T-helper 17 cell (primary cell): ENCODE measurements around the gene IL27RA. TPM values are rescaled to one million over a fixed set of nuclear protein-coding genes. Genes with fewer than 3 reads are reported as not detected.

Experiments
- ATAC-seq: fragments of 150-1000 bp; cut with Tn5 transposase; 2 replicates; pipeline ENCODE4 v1.10.0; 2021; ENCODE audit warnings: mild to moderate bottlenecking, moderate library complexity
- DNase-seq, 3 donors: peaks; one replicate each; pipeline versions ENCODE4 v3.0.0 to v3.0.0-alpha.2; 2020 to 2021
- H3K9me3 ChIP-seq: one replicate; pipeline ENCODE4 v1.7.0; 2013; ENCODE audit warnings: low read length, mild to moderate bottlenecking; ENCODE audit not compliant: control insufficient read depth, poor library complexity, severe bottlenecking
- H3K27ac Mint-ChIP-seq: one replicate; pipeline ENCODE4 v1.8.0; 2022; ENCODE audit warnings: mild to moderate bottlenecking, moderate library complexity, mixed read lengths
- H3K27me3 Mint-ChIP-seq: one replicate; pipeline ENCODE4 v1.8.0; 2022; ENCODE audit warnings: mixed read lengths
- H3K36me3 Mint-ChIP-seq: one replicate; pipeline ENCODE4 v1.8.0; 2022; ENCODE audit warnings: low read depth, mixed read lengths
- H3K4me1 Mint-ChIP-seq: one replicate; pipeline ENCODE4 v1.8.0; 2022; ENCODE audit warnings: mild to moderate bottlenecking, mixed read lengths
- H3K4me3 Mint-ChIP-seq: one replicate; pipeline ENCODE4 v1.8.0; 2022; ENCODE audit warnings: mild to moderate bottlenecking, moderate library complexity, mixed read lengths
- total RNA-seq, 4 donors: library from RNA in 2 of 4; stranded (reverse) in 2 of 4; gene quantifications; one replicate each; pipeline ENCODE4 v1.2.3 and lab custom pipeline; 2022 to 2026

Gene IL27RA
- total RNA-seq, 2 donors from 2014 or later: 39.6 to 51.6 TPM

DNA sequence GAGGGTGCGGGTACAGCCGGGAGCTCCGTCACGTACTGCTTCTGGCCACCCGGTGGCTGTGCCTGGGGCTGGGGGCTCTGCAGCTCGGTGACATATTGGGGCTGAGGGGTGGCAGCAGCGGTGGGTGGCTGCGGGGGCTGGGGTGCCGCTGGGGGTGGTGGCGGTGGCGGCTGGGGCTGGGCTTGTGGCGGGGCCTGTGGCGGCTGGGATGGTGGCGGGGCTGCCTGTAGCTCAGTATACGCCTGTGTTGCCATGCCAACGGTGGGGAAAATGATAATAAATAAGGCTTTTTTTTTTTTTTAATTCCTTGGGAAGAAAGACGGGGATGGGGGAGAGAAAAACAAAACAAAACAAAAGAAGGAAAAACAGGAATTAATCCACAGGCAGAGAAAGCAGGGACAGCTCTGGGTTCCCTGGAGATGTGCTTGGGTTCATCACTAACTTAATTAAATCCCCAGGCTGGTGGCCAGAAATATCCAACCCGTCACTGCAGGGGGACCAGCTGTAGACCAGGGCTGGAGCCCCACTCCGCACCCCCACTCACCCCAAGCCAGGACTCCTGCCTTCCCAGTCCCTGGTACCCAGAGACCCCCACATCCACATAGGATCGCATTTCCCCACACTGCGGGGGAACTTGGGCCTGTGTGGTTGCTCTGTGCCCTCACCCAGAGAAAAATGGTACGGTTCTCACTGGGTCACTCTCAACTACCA, 37.8 kb upstream of the IL27RA start:
- peaks cover 31% of the 10 kb centered on the region for H3K4me1 Mint-ChIP-seq
- H3K27ac Mint-ChIP-seq: no peak overlapping the region
- ATAC-seq: peak; percentile 23
- H3K27me3 Mint-ChIP-seq: no peaks in the 10 kb centered on the region
- peaks cover 8% of the 10 kb centered on the region for H3K36me3 Mint-ChIP-seq
- no peak overlapping the region for H3K4me3 Mint-ChIP-seq
- no peak for DNase-seq
- H3K9me3 ChIP-seq: no peaks in the 10 kb centered on the region

- H3K27ac Mint-ChIP-seq: no peak overlapping the region
- peaks cover 2% of the 10 kb centered on the region for H3K9me3 ChIP-seq
- no peak for ATAC-seq
- no peaks in the 10 kb centered on the region for H3K27me3 Mint-ChIP-seq
- H3K4me1 Mint-ChIP-seq: peaks cover 19% of the 10 kb centered on the region
- no peak overlapping the region for H3K4me3 Mint-ChIP-seq
- H3K36me3 Mint-ChIP-seq: peaks cover 6% of the 10 kb centered on the region
- no peak for DNase-seq
Observed at GRCh38 chr19:13995017-13995728, 36.4 kb upstream of the IL27RA start.

GRCh38 chr19:13995878-13996765, 35.4 kb upstream of the IL27RA start:
- peaks cover 2% of the 10 kb centered on the region for H3K9me3 ChIP-seq
- H3K27ac Mint-ChIP-seq: no peak overlapping the region
- peaks cover 3% of the 10 kb centered on the region for H3K36me3 Mint-ChIP-seq
- DNase-seq (no peak), ATAC-seq (no peak)
- H3K4me1 Mint-ChIP-seq: peaks cover 21% of the 10 kb centered on the region
- H3K4me3 Mint-ChIP-seq: no peak overlapping the region
- no peaks in the 10 kb centered on the region for H3K27me3 Mint-ChIP-seq

- Mint-ChIP-seq H3K36me3 (peaks cover 2% of the 10 kb centered on the region), H3K4me1 (peaks cover 18% of the 10 kb centered on the region), H3K27ac (peak overlapping the region; percentile 76), H3K4me3 (no peak overlapping the region), H3K27me3 (no peaks in the 10 kb centered on the region)
- H3K9me3 ChIP-seq: peaks cover 2% of the 10 kb centered on the region
- ATAC-seq (no peak), DNase-seq (no peak)
Observed at GRCh38 chr19:13996928-13997630, 34.5 kb upstream of the IL27RA start.

- ATAC-seq: no peak
- Mint-ChIP-seq H3K4me1 (peaks cover 20% of the 10 kb centered on the region), H3K36me3 (no peaks in the 10 kb centered on the region), H3K27ac (peak overlapping the region; percentile 76), H3K4me3 (no peak overlapping the region), H3K27me3 (no peaks in the 10 kb centered on the region)
- peaks cover 2% of the 10 kb centered on the region for H3K9me3 ChIP-seq
- no peak for DNase-seq
Observed at GRCh38 chr19:13997631-13997962, 34.0 kb upstream of the IL27RA start.

DNA sequence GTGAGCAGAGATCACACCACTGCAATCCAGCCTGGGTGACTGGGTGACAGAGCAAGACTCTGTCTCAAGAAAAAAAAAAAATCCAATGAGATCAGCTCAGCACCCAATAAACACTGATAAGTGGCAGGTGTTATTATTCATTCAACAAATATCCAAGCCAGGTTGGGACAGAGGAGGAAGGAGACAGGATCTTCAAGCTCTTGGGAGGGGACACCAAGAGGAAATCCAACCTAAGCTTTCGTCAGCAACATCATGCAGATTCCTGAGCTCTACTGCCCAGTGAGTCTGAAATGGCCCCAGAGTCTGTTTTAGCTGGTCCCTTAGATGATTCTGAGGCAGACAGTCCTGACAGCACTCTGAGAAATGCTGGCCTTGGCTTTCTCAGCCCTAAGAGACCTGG, 33.1 kb upstream of the IL27RA start:
- Mint-ChIP-seq H3K36me3 (no peaks in the 10 kb centered on the region), H3K27me3 (no peaks in the 10 kb centered on the region), H3K4me1 (peaks cover 26% of the 10 kb centered on the region), H3K4me3 (no peak overlapping the region), H3K27ac (peak overlapping the region; percentile 76)
- H3K9me3 ChIP-seq: peaks cover 2% of the 10 kb centered on the region
- DNase-seq (no peak), ATAC-seq (no peak)

- ATAC-seq (no peak), DNase-seq (no peak)
- Mint-ChIP-seq H3K27ac (no peak overlapping the region), H3K27me3 (no peaks in the 10 kb centered on the region), H3K4me1 (peaks cover 28% of the 10 kb centered on the region), H3K4me3 (no peak overlapping the region), H3K36me3 (no peaks in the 10 kb centered on the region)
- H3K9me3 ChIP-seq: peaks cover 2% of the 10 kb centered on the region
Observed at GRCh38 chr19:13999085-13999484, 32.5 kb upstream of the IL27RA start.

- Mint-ChIP-seq H3K4me3 (peak overlapping the region; percentile 15), H3K27me3 (no peaks in the 10 kb centered on the region), H3K36me3 (no peaks in the 10 kb centered on the region), H3K27ac (peak overlapping the region; percentile 95), H3K4me1 (peaks cover 34% of the 10 kb centered on the region)
- DNase-seq (no peak), ATAC-seq (no peak)
- H3K9me3 ChIP-seq: peaks cover 2% of the 10 kb centered on the region
Observed at GRCh38 chr19:14000691-14001375, 30.7 kb upstream of the IL27RA start.

DNA sequence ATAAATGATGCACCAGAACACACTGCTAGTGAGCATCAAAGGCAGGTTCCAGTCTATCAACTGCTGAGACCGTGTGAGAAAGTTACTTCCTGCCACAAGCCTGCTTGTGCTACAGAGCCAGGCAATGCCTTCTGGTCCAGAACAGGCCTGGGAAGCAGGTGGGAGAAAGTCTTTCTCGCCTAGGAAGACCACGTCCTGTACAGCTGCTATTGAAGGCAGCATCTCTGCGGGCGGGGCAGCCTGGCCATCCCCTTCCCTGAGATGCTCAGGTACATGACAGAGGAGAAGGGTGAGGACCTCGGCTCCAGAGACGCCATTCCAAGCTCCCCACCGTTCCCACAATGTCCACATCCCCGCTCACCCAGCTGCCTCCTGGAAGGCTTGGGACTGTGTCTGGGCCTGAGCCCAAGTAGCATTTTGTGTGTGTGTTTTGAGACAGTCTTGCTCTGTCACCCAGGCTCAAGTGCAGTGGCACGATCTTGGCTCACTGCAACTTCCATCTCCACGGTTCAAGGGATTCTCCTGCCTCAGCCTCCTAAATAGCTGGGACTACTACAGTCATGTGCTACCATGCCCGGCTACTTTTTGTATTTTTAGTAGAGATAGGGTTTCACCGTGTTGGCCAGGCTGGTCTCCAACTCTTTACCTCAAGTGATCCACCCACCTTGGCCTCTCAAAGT, 28.9 kb upstream of the IL27RA start:
- H3K4me1 Mint-ChIP-seq: peaks cover 41% of the 10 kb centered on the region
- H3K36me3 Mint-ChIP-seq: no peaks in the 10 kb centered on the region
- no peak for ATAC-seq

GRCh38 chr19:14003251-14004055, 28.1 kb upstream of the IL27RA start:
- H3K36me3 Mint-ChIP-seq: no peaks in the 10 kb centered on the region
- ATAC-seq (no peak), DNase-seq (no peak)
- peak overlapping the region; percentile 95 for H3K27ac Mint-ChIP-seq
- H3K4me3 Mint-ChIP-seq: peak overlapping the region; percentile 74
- peaks cover 44% of the 10 kb centered on the region for H3K4me1 Mint-ChIP-seq
- H3K27me3 Mint-ChIP-seq: no peaks in the 10 kb centered on the region
- peaks cover 2% of the 10 kb centered on the region for H3K9me3 ChIP-seq

More for the DNA sequence above, 28.9 kb upstream of the IL27RA start:
- H3K27ac Mint-ChIP-seq: peak overlapping the region; percentile 95
- peak overlapping the region; percentile 74 for H3K4me3 Mint-ChIP-seq
- DNase-seq: no peak
- no peaks in the 10 kb centered on the region for H3K27me3 Mint-ChIP-seq
- H3K9me3 ChIP-seq: peaks cover 2% of the 10 kb centered on the region

DNA sequence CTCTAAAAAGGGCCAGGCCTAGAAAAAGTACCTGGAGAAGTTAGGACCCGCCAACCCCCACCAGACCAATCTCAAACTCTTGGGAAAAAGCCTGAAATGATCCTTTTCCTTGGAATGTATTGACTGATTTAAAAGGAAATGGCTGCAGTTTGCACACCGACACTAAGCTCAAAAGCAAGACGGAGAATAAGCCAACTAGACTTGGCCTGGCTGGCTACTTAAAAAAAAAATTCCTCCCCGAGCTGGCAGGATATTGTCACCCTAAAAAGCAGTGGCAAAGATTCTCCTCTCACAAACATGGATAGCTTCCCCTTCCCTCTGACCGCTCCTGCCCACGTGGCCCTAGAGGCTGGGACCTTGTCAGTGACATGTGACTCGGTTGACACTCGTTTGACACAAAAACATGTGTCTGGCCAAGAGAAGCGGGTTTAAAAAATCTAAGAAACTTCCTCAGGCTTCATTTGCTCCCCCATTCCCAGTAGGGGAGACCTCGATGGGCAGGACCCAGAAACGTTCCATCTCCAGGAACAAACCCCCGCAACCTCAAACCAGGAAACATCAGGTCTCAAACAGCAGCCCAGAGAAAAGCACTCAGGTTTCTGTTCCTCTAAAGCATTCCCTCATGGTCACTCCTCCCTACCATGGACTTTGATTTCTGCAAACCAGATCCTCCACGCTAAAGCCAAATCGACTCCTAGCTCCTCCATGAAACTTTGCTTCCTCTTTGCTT, 26.8 kb upstream of the IL27RA start:
- peak overlapping the region; percentile 99 for H3K27ac Mint-ChIP-seq
- H3K27me3 Mint-ChIP-seq: no peaks in the 10 kb centered on the region
- no peaks in the 10 kb centered on the region for H3K9me3 ChIP-seq
- peaks cover 45% of the 10 kb centered on the region for H3K4me1 Mint-ChIP-seq
- H3K36me3 Mint-ChIP-seq: no peaks in the 10 kb centered on the region
- no peak for ATAC-seq
- peak overlapping the region; percentile 93 for H3K4me3 Mint-ChIP-seq
- DNase-seq: no peak
